ENCODE results near the gene ZNF493. TPM values are rescaled to one million over a fixed set of nuclear protein-coding genes. Genes with fewer than 3 reads are reported as not detected.

ZNF493 gene
- total and polyA plus RNA-seq, 12 donors = 8.0 to 69.8 (median 22.6) TPM

- DNase-seq = no peak
- 82 to 91% (median 90%) methylated on average over 3 of the region's 3 CpGs for WGBS, 4 donors
- Histone ChIP-seq H3K9me3 (replicated peaks in 1 of 3) (no peaks in the 10 kb centered on the region), H3K27ac (no peak overlapping the region), H3K4me3 (no peak overlapping the region), H3K27me3 (no peaks in the 10 kb centered on the region), H3K4me1 (replicated peaks in 1 of 2) (peaks cover 0 to 4% of the 10 kb centered on the region in 2 donors), H3K36me3 (replicated peaks in 1 of 2) (peaks cover 0 to 8% of the 10 kb centered on the region in 2 donors)
- TF ChIP-seq POLR2A (IDR thresholded peaks at IDR 0.05) = no peak
- TF ChIP-seq CTCF (IDR thresholded peaks at IDR 0.05) = no peak
- intact Hi-C loops (cut with DNase I) = no loop called here
These were observed 34.6 kb upstream of the ZNF493 start for GRCh38 chr19:21362291-21362690.

GRCh38 chr19:21383980-21384582 lies 12.9 kb upstream of the ZNF493 start:
- H3K27ac ChIP-seq = no peak overlapping the region
- WGBS, 4 donors = 96 to 98% (median 97%) methylated on average over 4 of the region's 4 CpGs
- DNase-seq = no peak
- no peaks in the 10 kb centered on the region for H3K27me3 ChIP-seq
- peak overlapping the region in 1 of 4 donors; percentile 8 for H3K4me3 ChIP-seq
- TF ChIP-seq CTCF (IDR thresholded peaks at IDR 0.05) (no peak), POLR2A (IDR thresholded peaks at IDR 0.05) (no peak)
- peaks cover 6 to 68% (median 13%) of the 10 kb centered on the region in 3 donors for H3K9me3 ChIP-seq (replicated peaks in 1 of 3)
- intact Hi-C loops (cut with DNase I) = no loop called here
- H3K36me3 ChIP-seq (replicated peaks in 1 of 2) = peaks cover 0 to 7% of the 10 kb centered on the region in 2 donors
- no peaks in the 10 kb centered on the region for H3K4me1 ChIP-seq (replicated peaks in 1 of 2)

- Histone ChIP-seq H3K27me3 (no peaks in the 10 kb centered on the region), H3K9me3 (replicated peaks in 1 of 3) (no peaks in the 10 kb centered on the region), H3K36me3 (replicated peaks in 1 of 2) (no peaks in the 10 kb centered on the region), H3K4me3 (no peak overlapping the region), H3K27ac (no peak overlapping the region), H3K4me1 (replicated peaks in 1 of 2) (peaks cover 6 to 35% of the 10 kb centered on the region in 2 donors)
- 91 to 94% (median 93%) methylated on average over 10 of the region's 10 CpGs for WGBS, 4 donors
- no peak for TF ChIP-seq CTCF (IDR thresholded peaks at IDR 0.05)
- TF ChIP-seq POLR2A (IDR thresholded peaks at IDR 0.05) = no peak
- intact Hi-C loops (cut with DNase I) = no loop called here
- no peak for DNase-seq
These were observed 812 bp upstream of the ZNF493 start for GRCh38 chr19:21396121-21396520.

GRCh38 chr19:21398851-21399250 lies 1.9 kb downstream of the ZNF493 start:
- Histone ChIP-seq H3K4me3 (no peak overlapping the region), H3K4me1 (replicated peaks in 1 of 2) (peaks cover 6 to 37% of the 10 kb centered on the region in 2 donors), H3K27me3 (no peaks in the 10 kb centered on the region), H3K36me3 (replicated peaks in 1 of 2) (no peaks in the 10 kb centered on the region), H3K9me3 (replicated peaks in 1 of 3) (no peaks in the 10 kb centered on the region), H3K27ac (peak overlapping the region in 1 of 5 donors; percentile 19)
- intact Hi-C loops (cut with DNase I) = no loop called here
- WGBS, 4 donors = 87 to 96% (median 95%) methylated on average over 5 of the region's 5 CpGs
- TF ChIP-seq POLR2A (IDR thresholded peaks at IDR 0.05) = no peak
- TF ChIP-seq CTCF (IDR thresholded peaks at IDR 0.05) = no peak
- DNase-seq = no peak

Data from adrenal gland (tissue), 12 donors.